PC-9 (cell line): Measurements from ENCODE around the gene ATG16L1. TPM values are rescaled to one million over a fixed set of nuclear protein-coding genes. Genes with fewer than 3 reads are reported as not detected.

Source experiments
- BruUV-seq: library from RNA; stranded (reverse); fragments of 400-500 nt; replicated peaks from 2 replicates; lab custom pipeline; 2021; lab: Mats Ljungman, UMichigan
- CTCF ChIA-PET: fragments of 300-600 bp; sonication (Branson Sonifier 250); formaldehyde crosslinking; loops from one replicate; lab custom pipeline; 2022; ENCODE audit warnings: antibody characterized with exemption; lab: Charles Lee
- POLR2A ChIA-PET: fragments of 300-600 bp; sonication (Branson Sonifier 250); formaldehyde crosslinking; loops from one replicate; lab custom pipeline; 2022; ENCODE audit warnings: antibody characterized with exemption; ENCODE audit not compliant: unreplicated experiment; lab: Charles Lee
- DNase-seq, 2 experiments: peaks; one replicate each; pipeline versions ENCODE4 v3.0.0 to v3.0.0-alpha.2; 2015 to 2022; ENCODE audit warnings: mixed read lengths in 1 of 2
- H2AFZ ChIP-seq: fragments of 200-600 bp; sonication (generic); 2 replicates; pipeline ENCODE4 v1.8.1; 2017; ENCODE audit warnings: antibody characterized with exemption
- H3F3A ChIP-seq: fragments of 200-600 bp; sonication (generic); 2 replicates; pipeline ENCODE4 v1.8.1; 2017; ENCODE audit warnings: antibody characterized with exemption, mild to moderate bottlenecking, low read depth; ENCODE audit not compliant: insufficient read depth
- H3K27ac ChIP-seq: fragments of 200-600 bp; sonication (generic); 2 replicates; pipeline ENCODE4 v1.6.1; 2016; ENCODE audit warnings: mixed run types
- H3K27me3 ChIP-seq: fragments of 200-600 bp; sonication (generic); 2 replicates; pipeline ENCODE4 v1.6.1; 2016; ENCODE audit warnings: low read depth, mixed run types; ENCODE audit not compliant: insufficient read depth
- H3K36me3 ChIP-seq: fragments of 200-600 bp; sonication (generic); 2 replicates; pipeline ENCODE4 v1.6.1; 2016; ENCODE audit warnings: low read depth, mixed run types
- H3K4me1 ChIP-seq: fragments of 200-600 bp; sonication (generic); replicated peaks from 2 replicates; pipeline ENCODE4 v1.6.1; 2016; ENCODE audit warnings: mixed run types; ENCODE audit not compliant: insufficient read depth
- H3K4me2 ChIP-seq: fragments of 200-600 bp; sonication (generic); 2 replicates; pipeline ENCODE4 v1.6.1; 2017; ENCODE audit warnings: mixed run types
- H3K4me3 ChIP-seq: fragments of 200-600 bp; sonication (generic); 2 replicates; pipeline ENCODE4 v1.6.1; 2016; ENCODE audit warnings: mixed run types
- H3K79me2 ChIP-seq: fragments of 200-600 bp; sonication (generic); 2 replicates; pipeline ENCODE4 v1.6.1; 2017; ENCODE audit warnings: low read depth, mixed run types
- H3K9me2 ChIP-seq: fragments of 200-600 bp; sonication (generic); 2 replicates; pipeline ENCODE4 v1.8.1; 2017; ENCODE audit warnings: mild to moderate bottlenecking; ENCODE audit not compliant: insufficient read depth
- H3K9me3 ChIP-seq: fragments of 200-600 bp; sonication (generic); 2 replicates; pipeline ENCODE4 v1.8.1; 2016; ENCODE audit warnings: low read depth; ENCODE audit not compliant: insufficient read depth
- H4K20me1 ChIP-seq: fragments of 200-600 bp; sonication (generic); 2 replicates; pipeline ENCODE4 v1.8.1; 2017; ENCODE audit not compliant: insufficient read depth
- EZH2 ChIP-seq: fragments of 200-600 bp; sonication (generic); IDR thresholded peaks from 2 replicates; pipeline ENCODE4 v1.8.0; 2017; ENCODE audit warnings: antibody characterized with exemption, low read depth
- intact Hi-C: fragments of 100-400 bp; cut with micrococcal nuclease; formaldehyde crosslinking; loops from one replicate; pipeline ENCODE4 v1.10.0; 2022; ENCODE audit not compliant: unreplicated experiment
- total RNA-seq: library from RNA; stranded (reverse); gene quantifications from 2 replicates; pipeline ENCODE4 v1.2.3, GENCODE V29; 2021
- TF ChIP-seq, protein P1 (sequence below): fragments of 200-600 bp; sonication (generic); conservative IDR thresholded peaks from 2 replicates; pipeline ENCODE4 v1.6.1; 2017; ENCODE audit warnings: mixed run types, antibody characterized with exemption, mild to moderate bottlenecking, moderate library complexity

The ATG16L1 gene
- total RNA-seq, 1 experiment from 2014 or later, result 55.7 TPM

GRCh38 chr2:233328922-233329321, 77.4 kb downstream of the ATG16L1 start:
- Histone ChIP-seq H3K9me2 (no peaks in the 10 kb centered on the region), H3K27me3 (no peaks in the 10 kb centered on the region), H4K20me1 (no peaks in the 10 kb centered on the region), H3K4me3 (no peak overlapping the region), H2AFZ (no peak overlapping the region), H3K4me1 (no peaks in the 10 kb centered on the region), H3K79me2 (no peaks in the 10 kb centered on the region), H3K9me3 (no peaks in the 10 kb centered on the region), H3K36me3 (no peaks in the 10 kb centered on the region), H3F3A (no peaks in the 10 kb centered on the region), H3K27ac (no peak overlapping the region), H3K4me2 (no peak overlapping the region)
- no peak for DNase-seq
- POLR2A ChIA-PET, result interaction anchor here (0.6 kb wide), 1 partner anchor 11 kb away, joined by 5 read pairs; no protein-coding TSS in a partner anchor
- intact Hi-C loops, result no loop called here
- CTCF ChIA-PET, result no interaction called here
- no peak for TF ChIP-seq EZH2
- TF ChIP-seq, protein P1, sequence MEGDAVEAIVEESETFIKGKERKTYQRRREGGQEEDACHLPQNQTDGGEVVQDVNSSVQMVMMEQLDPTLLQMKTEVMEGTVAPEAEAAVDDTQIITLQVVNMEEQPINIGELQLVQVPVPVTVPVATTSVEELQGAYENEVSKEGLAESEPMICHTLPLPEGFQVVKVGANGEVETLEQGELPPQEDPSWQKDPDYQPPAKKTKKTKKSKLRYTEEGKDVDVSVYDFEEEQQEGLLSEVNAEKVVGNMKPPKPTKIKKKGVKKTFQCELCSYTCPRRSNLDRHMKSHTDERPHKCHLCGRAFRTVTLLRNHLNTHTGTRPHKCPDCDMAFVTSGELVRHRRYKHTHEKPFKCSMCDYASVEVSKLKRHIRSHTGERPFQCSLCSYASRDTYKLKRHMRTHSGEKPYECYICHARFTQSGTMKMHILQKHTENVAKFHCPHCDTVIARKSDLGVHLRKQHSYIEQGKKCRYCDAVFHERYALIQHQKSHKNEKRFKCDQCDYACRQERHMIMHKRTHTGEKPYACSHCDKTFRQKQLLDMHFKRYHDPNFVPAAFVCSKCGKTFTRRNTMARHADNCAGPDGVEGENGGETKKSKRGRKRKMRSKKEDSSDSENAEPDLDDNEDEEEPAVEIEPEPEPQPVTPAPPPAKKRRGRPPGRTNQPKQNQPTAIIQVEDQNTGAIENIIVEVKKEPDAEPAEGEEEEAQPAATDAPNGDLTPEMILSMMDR, result no peak
- no TSS peak for BruUV-seq

GRCh38 chr2:233329489-233330135, 78.1 kb downstream of the ATG16L1 start:
- Histone ChIP-seq H3K9me3 (no peaks in the 10 kb centered on the region), H3K4me2 (no peak overlapping the region), H4K20me1 (no peaks in the 10 kb centered on the region), H3K27me3 (no peaks in the 10 kb centered on the region), H3K36me3 (no peaks in the 10 kb centered on the region), H3K9me2 (no peaks in the 10 kb centered on the region), H3K79me2 (no peaks in the 10 kb centered on the region), H3K4me3 (no peak overlapping the region), H2AFZ (no peak overlapping the region), H3K27ac (no peak overlapping the region), H3K4me1 (no peaks in the 10 kb centered on the region), H3F3A (no peaks in the 10 kb centered on the region)
- intact Hi-C loops, result no loop called here
- no TSS peak for BruUV-seq
- TF ChIP-seq, protein P1, result no peak
- TF ChIP-seq EZH2, result no peak
- POLR2A ChIA-PET, result no interaction called here
- CTCF ChIA-PET, result no interaction called here
- no peak for DNase-seq

GRCh38 chr2:233331536-233331935, 80.1 kb downstream of the ATG16L1 start:
- POLR2A ChIA-PET, result no interaction called here
- no peak overlapping the region for H3K27ac ChIP-seq
- H2AFZ ChIP-seq, result no peak overlapping the region
- intact Hi-C loops, result no loop called here
- H3K9me2 ChIP-seq, result no peaks in the 10 kb centered on the region
- no peaks in the 10 kb centered on the region for H3K9me3 ChIP-seq
- TF ChIP-seq EZH2, result no peak
- H3K4me1 ChIP-seq, result no peaks in the 10 kb centered on the region
- H3K27me3 ChIP-seq, result no peaks in the 10 kb centered on the region
- no peaks in the 10 kb centered on the region for H3K36me3 ChIP-seq
- no peaks in the 10 kb centered on the region for H4K20me1 ChIP-seq
- H3K4me3 ChIP-seq, result no peak overlapping the region
- no peaks in the 10 kb centered on the region for H3K79me2 ChIP-seq
- H3K4me2 ChIP-seq, result no peak overlapping the region
- CTCF ChIA-PET, result no interaction called here
- BruUV-seq, result no TSS peak
- DNase-seq, result no peak
- H3F3A ChIP-seq, result no peaks in the 10 kb centered on the region

DNA sequence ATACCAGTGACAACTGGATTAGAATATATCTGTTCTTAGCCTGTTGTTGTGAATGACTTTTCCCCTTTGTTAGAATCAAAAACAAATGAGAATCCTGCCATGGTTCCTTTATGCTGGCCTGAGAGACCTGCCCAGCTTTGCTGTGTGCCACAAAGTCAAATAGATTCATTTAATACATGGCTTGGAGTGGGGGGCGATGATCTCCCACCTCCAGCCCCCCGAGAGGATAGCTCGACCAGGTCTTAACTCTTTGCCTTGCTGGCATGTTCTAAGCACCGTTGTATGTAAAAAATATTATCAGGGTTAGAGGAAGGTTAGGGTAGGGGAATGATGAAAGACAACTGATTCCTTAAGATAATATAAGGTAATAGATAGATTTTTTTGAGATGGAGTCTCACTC, 80.7 kb downstream of the ATG16L1 start:
- Histone ChIP-seq H3K4me2 (no peak overlapping the region), H4K20me1 (no peaks in the 10 kb centered on the region), H3K9me3 (no peaks in the 10 kb centered on the region), H3K27ac (no peak overlapping the region), H3K79me2 (no peaks in the 10 kb centered on the region), H3K9me2 (no peaks in the 10 kb centered on the region), H3K4me3 (no peak overlapping the region), H3F3A (no peaks in the 10 kb centered on the region), H3K4me1 (no peaks in the 10 kb centered on the region), H3K27me3 (no peaks in the 10 kb centered on the region), H3K36me3 (no peaks in the 10 kb centered on the region), H2AFZ (no peak overlapping the region)
- intact Hi-C loops, result no loop called here
- BruUV-seq, result no TSS peak
- POLR2A ChIA-PET, result no interaction called here
- TF ChIP-seq EZH2, result no peak
- TF ChIP-seq, protein P1, result no peak
- CTCF ChIA-PET, result no interaction called here
- no peak for DNase-seq
